SK-N-SH (cell line): Measurements from ENCODE around the gene NPRL2. TPM values are rescaled to one million over a fixed set of nuclear protein-coding genes. Genes with fewer than 3 reads are reported as not detected.
A peak's percentile ranks its signal among the peaks of the same experiment; 100 is the strongest.

ENCODE experiments used
- CTCF ChIA-PET: fragments of 300-600, 350-600 bp; formaldehyde crosslinking; extraction: SDS; loops from one replicate; lab custom pipeline; 2021; lab: Yijun Ruan, JAX
- POLR2A ChIA-PET: fragments of 350-600 bp; sonication (Branson Sonifier 250); formaldehyde crosslinking; extraction: SDS; loops from one replicate; lab custom pipeline; 2020; ENCODE audit warnings: antibody characterized with exemption, inconsistent platforms; lab: Yijun Ruan, JAX
- DNase-seq: peaks from one replicate; pipeline ENCODE4 v3.0.0; 2012
- H2AFZ ChIP-seq: fragments of 200-600 bp; sonication (generic); 2 replicates; pipeline ENCODE4 v1.8.1; 2016; ENCODE audit warnings: antibody characterized with exemption, mild to moderate bottlenecking, low read depth
- H3F3A ChIP-seq: fragments of 200-600 bp; sonication (generic); replicated peaks from 2 replicates; pipeline ENCODE3; 2016; ENCODE audit warnings: antibody characterized with exemption, mild to moderate bottlenecking; ENCODE audit not compliant: insufficient read depth
- H3K27ac ChIP-seq, 2 experiments: fragments of 200-500 bp in 1 of 2; fragments of 200-600 bp in 1 of 2; sonication (Bioruptor generic) in 1 of 2; sonication (generic), shearing (Covaris generic) in 1 of 2; 2 replicates each; pipeline versions ENCODE4 v1.5.1 to v1.6.1; 2014 to 2016; ENCODE audit warnings: low read depth in 2 of 2, inconsistent platforms in 1 of 2, low read length in 1 of 2, mild to moderate bottlenecking in 1 of 2, mixed read lengths in 1 of 2
- H3K27me3 ChIP-seq: fragments of 200-600 bp; sonication (generic), shearing (Covaris generic); 2 replicates; pipeline ENCODE4 v1.6.1; 2016; ENCODE audit warnings: mixed run types; ENCODE audit not compliant: insufficient read depth
- H3K36me3 ChIP-seq, 2 experiments: fragments of 200-500 bp in 1 of 2; fragments of 200-600 bp in 1 of 2; sonication (Bioruptor generic) in 1 of 2; sonication (generic) in 1 of 2; replicated peaks in 1 of 2; 2 replicates each; pipeline versions ENCODE3 to v1.5.1; 2014 to 2016; ENCODE audit warnings: low read length in 1 of 2, mild to moderate bottlenecking in 1 of 2; ENCODE audit not compliant: insufficient read depth in 2 of 2, control insufficient read depth in 1 of 2
- H3K4me1 ChIP-seq, 2 experiments: fragments of 200-500 bp in 1 of 2; fragments of 200-600 bp in 1 of 2; sonication (Bioruptor generic) in 1 of 2; sonication (generic), shearing (Covaris generic) in 1 of 2; 2 replicates each; pipeline versions ENCODE4 v1.5.1 to v1.6.1; 2014 to 2016; ENCODE audit warnings: low read depth in 1 of 2, low read length in 1 of 2, mixed run types in 1 of 2; ENCODE audit not compliant: insufficient read depth in 2 of 2, control insufficient read depth in 1 of 2
- H3K4me2 ChIP-seq: fragments of 200-600 bp; sonication (generic), shearing (Covaris generic); 2 replicates; pipeline ENCODE4 v1.6.1; 2017; ENCODE audit warnings: mixed run types
- H3K4me3 ChIP-seq, 2 experiments: fragments of 200-500 bp in 1 of 2; fragments of 200-600 bp in 1 of 2; sonication (Bioruptor generic) in 1 of 2; sonication (generic), shearing (Covaris generic) in 1 of 2; 2 replicates each; pipeline versions ENCODE4 v1.5.1 to v1.8.1; 2014 to 2016; ENCODE audit warnings: low read depth in 2 of 2, inconsistent platforms in 1 of 2, low read length in 1 of 2, mild to moderate bottlenecking in 1 of 2, mixed read lengths in 1 of 2, moderate library complexity in 1 of 2
- H3K79me2 ChIP-seq: fragments of 200-600 bp; sonication (generic); 2 replicates; pipeline ENCODE4 v1.8.1; 2017; ENCODE audit warnings: mild to moderate bottlenecking; ENCODE audit not compliant: insufficient read depth
- H3K9ac ChIP-seq: fragments of 200-600 bp; sonication (generic); 2 replicates; pipeline ENCODE4 v1.6.1; 2017; ENCODE audit warnings: mixed run types
- H3K9me2 ChIP-seq: fragments of 200-600 bp; sonication (generic); 2 replicates; pipeline ENCODE4 v1.6.1; 2017; ENCODE audit warnings: mixed run types
- H3K9me3 ChIP-seq: fragments of 200-600 bp; sonication (generic); 2 replicates; pipeline ENCODE4 v1.6.1; 2017; ENCODE audit warnings: mixed run types, mild to moderate bottlenecking, moderate library complexity
- H4K20me1 ChIP-seq: fragments of 200-600 bp; sonication (generic); 2 replicates; pipeline ENCODE4 v1.6.1; 2017; ENCODE audit warnings: mild to moderate bottlenecking, mixed run types; ENCODE audit not compliant: insufficient read depth
- CHD2 ChIP-seq: fragments of 150-350 bp; IDR thresholded peaks from 2 replicates; pipeline ENCODE4 v1.6.1; 2018; ENCODE audit warnings: low read length; ENCODE audit not compliant: partially characterized antibody
- CTCF ChIP-seq: fragments of 200-600 bp; sonication (generic); IDR thresholded peaks from 2 replicates; pipeline ENCODE4 v1.6.1; 2017; ENCODE audit warnings: antibody characterized with exemption, mild to moderate bottlenecking, moderate library complexity
- ELF1 ChIP-seq: IDR thresholded peaks from 2 replicates; pipeline ENCODE4 v1.4.0; 2012
- FOXJ3 ChIP-seq: sonication (generic); formaldehyde crosslinking; IDR thresholded peaks from 2 replicates; pipeline ENCODE4 v1.5.1; 2020; ENCODE audit warnings: mild to moderate bottlenecking, missing genetic modification reagents
- GATA2 ChIP-seq: sonication (generic); formaldehyde crosslinking; IDR thresholded peaks from 2 replicates; pipeline ENCODE4 v1.5.0; 2020; ENCODE audit warnings: mild to moderate bottlenecking, missing genetic modification reagents
- JUND ChIP-seq: IDR thresholded peaks from 2 replicates; pipeline ENCODE4 v1.4.0; 2012
- NFIC ChIP-seq: IDR thresholded peaks from 2 replicates; pipeline ENCODE4 v1.4.0; 2012; ENCODE audit warnings: borderline replicate concordance
- PBX3 ChIP-seq: IDR thresholded peaks from 2 replicates; pipeline ENCODE4; 2012
- POLR2AphosphoS5 ChIP-seq: IDR thresholded peaks from 2 replicates; pipeline ENCODE4 v1.6.1; 2012; ENCODE audit warnings: low read depth, low read length
- RAD21 ChIP-seq: IDR thresholded peaks from 2 replicates; pipeline ENCODE4 v1.6.1; 2012; ENCODE audit warnings: mild to moderate bottlenecking, low read length
- RCOR1 ChIP-seq: fragments of 150-350 bp; IDR thresholded peaks from 2 replicates; pipeline ENCODE4 v1.6.1; 2017; ENCODE audit warnings: antibody characterized with exemption, low read length
- REST ChIP-seq: IDR thresholded peaks from 2 replicates; pipeline ENCODE4 v1.6.1; 2012; ENCODE audit warnings: mild to moderate bottlenecking, low read depth, low read length, moderate library complexity
- RFX5 ChIP-seq: IDR thresholded peaks from 2 replicates; pipeline ENCODE4 v1.6.1; 2012; ENCODE audit warnings: mild to moderate bottlenecking, improper control_type of control experiment, low read length
- SMC3 ChIP-seq: IDR thresholded peaks from 2 replicates; pipeline ENCODE4 v1.6.1; 2012; ENCODE audit warnings: low read depth, low read length, improper control_type of control experiment
- TAF1 ChIP-seq: IDR thresholded peaks from 2 replicates; pipeline ENCODE4 v1.6.1; 2012; ENCODE audit warnings: low read depth, mild to moderate bottlenecking, low read length, moderate library complexity, borderline replicate concordance
- TCF12 ChIP-seq: IDR thresholded peaks from 2 replicates; pipeline ENCODE4 v1.4.0; 2012
- TEAD4 ChIP-seq: IDR thresholded peaks from 2 replicates; pipeline ENCODE4 v1.4.0; 2012; ENCODE audit warnings: mild to moderate bottlenecking, borderline replicate concordance; ENCODE audit not compliant: insufficient read depth
- WGBS: methylation state at CpG from one replicate; pipeline ENCODE4 v1.1.6; 2017; ENCODE audit warnings: low lambda C conversion rate; 5-methylcytosine and 5-hydroxymethylcytosine counted together
- polyA plus RNA-seq, 3 experiments: library from polyadenylated mRNA; depleted of rRNA; stranded (reverse); fragments of >200 nt; gene quantifications; 2 replicates each; pipeline ENCODE4 v1.2.3, GENCODE V29; 2012
- TF ChIP-seq, protein P1 (sequence below): fragments of 150-350 bp; IDR thresholded peaks from 2 replicates; pipeline ENCODE4 v1.6.1; 2017; ENCODE audit warnings: antibody characterized with exemption, low read length, low read depth, borderline replicate concordance
- TF ChIP-seq, protein P2 (sequence below): IDR thresholded peaks from 2 replicates; pipeline ENCODE4 v1.4.0; 2012; ENCODE audit warnings: low read depth
- TF ChIP-seq, protein P3 (sequence below): IDR thresholded peaks from 2 replicates; pipeline ENCODE4 v1.4.0; 2012; ENCODE audit warnings: low read depth, borderline replicate concordance
- TF ChIP-seq, protein P4 (sequence below): IDR thresholded peaks from 2 replicates; pipeline ENCODE4 v1.4.0; 2012; ENCODE audit warnings: low read depth, borderline replicate concordance

Gene NPRL2
- polyA plus RNA-seq, 1 of the 3 experiments (the other 2 are of a cell fraction): 43.6 TPM

DNA sequence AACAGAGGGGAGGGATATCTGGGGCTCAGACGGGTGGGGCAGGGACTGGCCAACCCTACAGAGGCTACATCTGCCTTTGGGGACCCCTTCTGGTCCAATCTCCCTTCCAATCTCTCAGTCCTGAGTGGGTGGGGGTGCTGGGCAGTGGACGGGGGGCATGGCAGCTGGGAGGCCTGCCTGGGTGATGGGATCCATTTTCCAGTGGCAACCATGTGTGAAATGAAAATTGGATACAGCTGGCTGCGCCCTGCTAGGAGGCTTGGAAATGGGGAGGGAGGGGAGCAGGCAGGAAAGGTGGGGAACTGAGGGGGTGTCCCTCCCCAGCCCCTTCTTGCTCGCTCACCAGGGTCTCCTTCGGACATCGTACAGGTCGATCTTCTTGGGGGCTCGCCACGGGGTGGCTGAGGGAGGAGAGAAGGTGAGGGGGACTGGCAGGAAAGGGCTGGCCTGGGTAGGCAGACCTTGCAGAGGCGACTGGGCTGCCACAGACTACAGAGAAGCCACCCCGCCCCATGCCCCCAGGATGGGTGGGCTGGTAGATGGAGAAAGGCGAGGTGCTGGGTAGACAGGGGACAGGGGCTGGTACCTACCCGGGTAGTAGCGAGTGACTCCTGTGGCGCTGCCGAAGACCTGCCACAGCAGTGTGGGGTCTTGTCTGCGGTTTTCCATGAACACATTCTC lies 30.0 kb upstream of the NPRL2 start:
- H3K4me1 ChIP-seq: peaks cover 0 to 98% of the 10 kb centered on the region in 2 experiments; a peak in 2 of 4 replicates
- no peaks in the 10 kb centered on the region for H4K20me1 ChIP-seq
- H3K9me2 ChIP-seq: no peaks in the 10 kb centered on the region
- H3K9ac ChIP-seq: no peak overlapping the region
- H3K27ac ChIP-seq: peak overlapping the region in 1 of 2 experiments; percentile 100; a peak in 2 of 4 replicates
- H3K4me3 ChIP-seq: peak overlapping the region in 1 of 2 experiments; percentile 41; a peak in 1 of 4 replicates
- no peak overlapping the region for H3K4me2 ChIP-seq
- no peaks in the 10 kb centered on the region for H3K9me3 ChIP-seq
- 19% methylated on average over 12 of the region's 17 CpGs for WGBS
- no peaks in the 10 kb centered on the region for H3F3A ChIP-seq
- H3K27me3 ChIP-seq: no peaks in the 10 kb centered on the region
- no peaks in the 10 kb centered on the region for H3K79me2 ChIP-seq
- ChIA-PET POLR2A (interaction anchor here (0.9 to 3.5 kb wide), 11 partner anchors 10 to 168 kb away, joined by 3 to 28 read pairs (median 8); partner anchors contain the start of genes CYB561D2 and NPRL2), CTCF (interaction anchor here (0.7 to 4.5 kb wide), 14 partner anchors 10 to 233 kb away, joined by 3 to 41 read pairs (median 6); no protein-coding TSS in a partner anchor)
- peak; percentile 81 for DNase-seq
- H2AFZ ChIP-seq: no peak overlapping the region
- H3K36me3 ChIP-seq: no peaks in the 10 kb centered on the region
- TF ChIP-seq POLR2AphosphoS5 (no peak), PBX3 (no peak), CTCF (no peak), ELF1 (no peak), GATA2 (CRISPR knock-in tag) (peak; percentile 95), RAD21 (no peak), NFIC (no peak), SMC3 (no peak), RFX5 (no peak), FOXJ3 (peak; percentile 67; the same call in 1 of the 2 replicates), CHD2 (peak; percentile 71), REST (no peak), TEAD4 (no peak), JUND (no peak), TCF12 (peak; percentile 21; the same call in 1 of the 2 replicates), RCOR1 (peak; percentile 63; the same call in 1 of the 2 replicates), TAF1 (no peak)
- TF ChIP-seq, protein P1, sequence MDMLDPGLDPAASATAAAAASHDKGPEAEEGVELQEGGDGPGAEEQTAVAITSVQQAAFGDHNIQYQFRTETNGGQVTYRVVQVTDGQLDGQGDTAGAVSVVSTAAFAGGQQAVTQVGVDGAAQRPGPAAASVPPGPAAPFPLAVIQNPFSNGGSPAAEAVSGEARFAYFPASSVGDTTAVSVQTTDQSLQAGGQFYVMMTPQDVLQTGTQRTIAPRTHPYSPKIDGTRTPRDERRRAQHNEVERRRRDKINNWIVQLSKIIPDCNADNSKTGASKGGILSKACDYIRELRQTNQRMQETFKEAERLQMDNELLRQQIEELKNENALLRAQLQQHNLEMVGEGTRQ: no peak
- TF ChIP-seq, protein P2, sequence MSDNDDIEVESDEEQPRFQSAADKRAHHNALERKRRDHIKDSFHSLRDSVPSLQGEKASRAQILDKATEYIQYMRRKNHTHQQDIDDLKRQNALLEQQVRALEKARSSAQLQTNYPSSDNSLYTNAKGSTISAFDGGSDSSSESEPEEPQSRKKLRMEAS: no peak
- TF ChIP-seq, protein P3, sequence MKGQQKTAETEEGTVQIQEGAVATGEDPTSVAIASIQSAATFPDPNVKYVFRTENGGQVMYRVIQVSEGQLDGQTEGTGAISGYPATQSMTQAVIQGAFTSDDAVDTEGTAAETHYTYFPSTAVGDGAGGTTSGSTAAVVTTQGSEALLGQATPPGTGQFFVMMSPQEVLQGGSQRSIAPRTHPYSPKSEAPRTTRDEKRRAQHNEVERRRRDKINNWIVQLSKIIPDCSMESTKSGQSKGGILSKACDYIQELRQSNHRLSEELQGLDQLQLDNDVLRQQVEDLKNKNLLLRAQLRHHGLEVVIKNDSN: no peak
- TF ChIP-seq, protein P4, sequence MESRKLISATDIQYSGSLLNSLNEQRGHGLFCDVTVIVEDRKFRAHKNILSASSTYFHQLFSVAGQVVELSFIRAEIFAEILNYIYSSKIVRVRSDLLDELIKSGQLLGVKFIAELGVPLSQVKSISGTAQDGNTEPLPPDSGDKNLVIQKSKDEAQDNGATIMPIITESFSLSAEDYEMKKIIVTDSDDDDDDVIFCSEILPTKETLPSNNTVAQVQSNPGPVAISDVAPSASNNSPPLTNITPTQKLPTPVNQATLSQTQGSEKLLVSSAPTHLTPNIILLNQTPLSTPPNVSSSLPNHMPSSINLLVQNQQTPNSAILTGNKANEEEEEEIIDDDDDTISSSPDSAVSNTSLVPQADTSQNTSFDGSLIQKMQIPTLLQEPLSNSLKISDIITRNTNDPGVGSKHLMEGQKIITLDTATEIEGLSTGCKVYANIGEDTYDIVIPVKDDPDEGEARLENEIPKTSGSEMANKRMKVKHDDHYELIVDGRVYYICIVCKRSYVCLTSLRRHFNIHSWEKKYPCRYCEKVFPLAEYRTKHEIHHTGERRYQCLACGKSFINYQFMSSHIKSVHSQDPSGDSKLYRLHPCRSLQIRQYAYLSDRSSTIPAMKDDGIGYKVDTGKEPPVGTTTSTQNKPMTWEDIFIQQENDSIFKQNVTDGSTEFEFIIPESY: no peak
